IMR-90 (cell line): ENCODE results near the gene SAMHD1. TPM values are rescaled to one million over a fixed set of nuclear protein-coding genes. Genes with fewer than 3 reads are reported as not detected.

Experiments
- ATAC-seq: fragments of 200-7000 bp; cut with Tn5 transposase; 2 replicates; pipeline ENCODE4 v1.9.1; 2020; ENCODE audit warnings: low read depth, mild to moderate bottlenecking, moderate library complexity
- BruUV-seq: library from RNA; stranded (reverse); fragments of 400-500 nt; replicated peaks from 2 replicates; lab custom pipeline; 2021; lab: Mats Ljungman, UMichigan
- CTCF ChIA-PET: fragments of 300-600 bp; formaldehyde crosslinking; extraction: SDS; loops from one replicate; lab custom pipeline; 2021; ENCODE audit warnings: antibody characterized with exemption; lab: Yijun Ruan, JAX
- POLR2A ChIA-PET: fragments of 300-600 bp; sonication (Branson Sonifier 250); formaldehyde crosslinking; loops from one replicate; lab custom pipeline; 2022; ENCODE audit warnings: antibody characterized with exemption; ENCODE audit not compliant: unreplicated experiment; lab: Charles Lee
- DNase-seq: peaks from one replicate; pipeline ENCODE4 v3.0.0; 2013
- H2AFZ ChIP-seq: replicated peaks from 2 replicates; pipeline ENCODE3; 2013; ENCODE audit warnings: low read length, mild to moderate bottlenecking; ENCODE audit not compliant: poor library complexity
- H2AK5ac ChIP-seq: 2 replicates; pipeline ENCODE4 v1.6.1; 2013; ENCODE audit warnings: low read depth, low read length, inconsistent platforms
- H2AK9ac ChIP-seq: replicated peaks from 2 replicates; pipeline ENCODE3; 2013; ENCODE audit warnings: mild to moderate bottlenecking, low read depth, low read length, moderate library complexity; ENCODE audit not compliant: poor library complexity
- H2BK120ac ChIP-seq: 2 replicates; pipeline ENCODE4 v1.6.1; 2013; ENCODE audit warnings: low read depth, low read length, inconsistent platforms
- H2BK15ac ChIP-seq: 3 replicates; pipeline ENCODE4 v1.6.1; 2013; ENCODE audit warnings: low read depth, low read length, inconsistent platforms
- H2BK20ac ChIP-seq: 2 replicates; pipeline ENCODE4 v1.6.1; 2013; ENCODE audit warnings: low read depth, mild to moderate bottlenecking, inconsistent platforms, low read length, moderate library complexity
- H2BK5ac ChIP-seq: 2 replicates; pipeline ENCODE4 v1.6.1; 2013; ENCODE audit warnings: mild to moderate bottlenecking, low read depth, low read length, inconsistent platforms; ENCODE audit not compliant: poor library complexity, severe bottlenecking
- H3K14ac ChIP-seq: replicated peaks from 2 replicates; pipeline ENCODE4 v1.6.1; 2013; ENCODE audit warnings: low read depth, low read length, inconsistent platforms
- H3K18ac ChIP-seq: 2 replicates; pipeline ENCODE4 v1.6.1; 2013; ENCODE audit warnings: low read depth, low read length, control low read depth
- H3K23ac ChIP-seq: 2 replicates; pipeline ENCODE4 v1.6.1; 2013; ENCODE audit warnings: low read depth, low read length, inconsistent platforms
- H3K27ac ChIP-seq: 2 replicates; pipeline ENCODE4 v1.5.1; 2013; ENCODE audit warnings: mild to moderate bottlenecking, control low read depth, low read length; ENCODE audit not compliant: insufficient read depth
- H3K27me3 ChIP-seq: 2 replicates; pipeline ENCODE4 v1.6.1; 2013; ENCODE audit warnings: low read length; ENCODE audit not compliant: control insufficient read depth, insufficient read depth
- H3K36me3 ChIP-seq: 2 replicates; pipeline ENCODE4 v1.6.1; 2013; ENCODE audit warnings: low read length, mixed read lengths; ENCODE audit not compliant: control insufficient read depth, insufficient read depth
- H3K4ac ChIP-seq: 2 replicates; pipeline ENCODE4 v1.6.1; 2013; ENCODE audit warnings: low read depth, low read length, inconsistent platforms
- H3K4me1 ChIP-seq: 2 replicates; pipeline ENCODE4 v1.6.1; 2013; ENCODE audit warnings: low read length, mixed read lengths; ENCODE audit not compliant: control insufficient read depth, insufficient read depth
- H3K4me2 ChIP-seq: 2 replicates; pipeline ENCODE4 v1.6.1; 2013; ENCODE audit warnings: low read depth, mild to moderate bottlenecking, control low read depth, low read length, moderate library complexity
- H3K4me3 ChIP-seq: 2 replicates; pipeline ENCODE4 v1.5.1; 2013; ENCODE audit warnings: low read depth, mild to moderate bottlenecking, control low read depth, low read length, moderate library complexity; ENCODE audit not compliant: insufficient read depth
- H3K56ac ChIP-seq: 2 replicates; pipeline ENCODE4 v1.6.1; 2013; ENCODE audit warnings: low read length, inconsistent platforms; ENCODE audit not compliant: insufficient read depth; ENCODE audit errors: extremely low read depth
- H3K79me1 ChIP-seq, 2 experiments: 2 replicates each; pipeline ENCODE4 v1.6.1; 2013; ENCODE audit warnings: low read length in 2 of 2, inconsistent platforms in 1 of 2, low read depth in 1 of 2
- H3K9ac ChIP-seq: 2 replicates; pipeline ENCODE4 v1.6.1; 2013; ENCODE audit warnings: low read depth, low read length, control low read depth
- H3K9me1 ChIP-seq: 2 replicates; pipeline ENCODE4 v1.6.1; 2013; ENCODE audit warnings: low read length, inconsistent platforms; ENCODE audit not compliant: insufficient read depth
- H3K9me3 ChIP-seq: 2 replicates; pipeline ENCODE4 v1.6.1; 2013; ENCODE audit warnings: low read length; ENCODE audit not compliant: control insufficient read depth, insufficient read depth
- H4K20me1 ChIP-seq: 2 replicates; pipeline ENCODE4 v1.6.1; 2013; ENCODE audit warnings: low read length, inconsistent platforms; ENCODE audit not compliant: insufficient read depth
- H4K5ac ChIP-seq: 2 replicates; pipeline ENCODE4 v1.6.1; 2013; ENCODE audit warnings: mild to moderate bottlenecking, low read depth, low read length, control low read depth
- H4K8ac ChIP-seq, 2 experiments: 2 replicates each; pipeline ENCODE4 v1.6.1; 2013; ENCODE audit warnings: low read depth in 2 of 2, low read length in 2 of 2, control low read depth in 1 of 2, inconsistent platforms in 1 of 2
- H4K91ac ChIP-seq: 2 replicates; pipeline ENCODE4 v1.6.1; 2013; ENCODE audit warnings: low read depth, low read length, inconsistent platforms; ENCODE audit not compliant: insufficient read depth
- BHLHE40 ChIP-seq: fragments of 150-350 bp; IDR thresholded peaks from 2 replicates; pipeline ENCODE4 v1.6.1; 2016; ENCODE audit warnings: mild to moderate bottlenecking, low read depth, low read length
- CHD1 ChIP-seq: IDR thresholded peaks from 2 replicates; pipeline ENCODE4 v1.6.1; 2012; ENCODE audit warnings: low read depth, low read length, improper control_type of control experiment
- MAZ ChIP-seq: IDR thresholded peaks from 2 replicates; pipeline ENCODE4 v1.6.1; 2012; ENCODE audit warnings: low read depth, mild to moderate bottlenecking, low read length, improper control_type of control experiment, moderate library complexity, borderline replicate concordance
- MXI1 ChIP-seq: IDR thresholded peaks from 2 replicates; pipeline ENCODE4 v1.6.1; 2012; ENCODE audit warnings: low read depth, mild to moderate bottlenecking, low read length, moderate library complexity, borderline replicate concordance
- NFE2L2 ChIP-seq: fragments of 150-350 bp; IDR thresholded peaks from 2 replicates; pipeline ENCODE4 v1.6.1; 2016; ENCODE audit warnings: low read depth, mild to moderate bottlenecking, low read length
- POLR2A ChIP-seq: IDR thresholded peaks from 2 replicates; pipeline ENCODE4 v1.6.1; 2012; ENCODE audit warnings: mild to moderate bottlenecking, low read depth, low read length
- RAD21 ChIP-seq: IDR thresholded peaks from 2 replicates; pipeline ENCODE4 v1.6.1; 2012; ENCODE audit warnings: low read length, improper control_type of control experiment
- RCOR1 ChIP-seq: IDR thresholded peaks from 2 replicates; pipeline ENCODE4 v1.6.1; 2012; ENCODE audit warnings: mild to moderate bottlenecking, low read length, improper control_type of control experiment; ENCODE audit not compliant: insufficient replicate concordance
- RFX5 ChIP-seq: IDR thresholded peaks from 2 replicates; pipeline ENCODE4 v1.8.0; 2012; ENCODE audit warnings: low read depth, mild to moderate bottlenecking, low read length, moderate library complexity
- SMC3 ChIP-seq: fragments of 150-350 bp; IDR thresholded peaks from 2 replicates; pipeline ENCODE4 v1.6.1; 2016; ENCODE audit warnings: low read depth, mild to moderate bottlenecking, antibody characterized with exemption, low read length, moderate library complexity
- WGBS, 2 experiments: methylation state at CpG; one replicate each; pipeline versions ENCODE4 v1.1.5 to v1.1.7; 2013; ENCODE audit warnings: missing lambda C conversion rate in 2 of 2; ENCODE audit not compliant: insufficient read length in 1 of 2; ENCODE audit errors: extremely low coverage in 2 of 2; 5-methylcytosine and 5-hydroxymethylcytosine counted together
- dilution Hi-C: fragments of 300-500 bp; cut with HindIII; formaldehyde crosslinking; loops from one replicate; pipeline ENCODE4 v1.14.3; 2018; ENCODE audit warnings: low sequenced_read_pairs; ENCODE audit not compliant: unreplicated experiment
- in situ Hi-C: fragments of 300-500 bp; cut with MboI; formaldehyde crosslinking; loops from 3 replicates; pipeline ENCODE4 v1.14.3; 2019; ENCODE audit warnings: low sequenced_read_pairs, inconsistent platforms, mixed read lengths
- intact Hi-C: fragments of 100-400 bp; cut with micrococcal nuclease; formaldehyde crosslinking; loops from 2 replicates; pipeline ENCODE4 v1.10.0; 2022
- polyA plus RNA-seq, 3 experiments: library from polyadenylated mRNA; depleted of rRNA; stranded (reverse); fragments of >200 nt; gene quantifications; 2 replicates each; pipeline ENCODE4 v1.2.3, GENCODE V29; 2012; ENCODE audit warnings: low replicate concordance in 1 of 3
- total RNA-seq: library from RNA; depleted of rRNA; stranded (reverse); fragments of >200 nt; gene quantifications from 2 replicates; pipeline ENCODE4 v1.2.3, GENCODE V29; 2012
- TF ChIP-seq, protein P1 (sequence below): conservative IDR thresholded peaks from 2 replicates; pipeline ENCODE4 v1.5.1; 2012; ENCODE audit warnings: mild to moderate bottlenecking, low read depth, low read length, improper control_type of control experiment

Gene SAMHD1
- total and polyA plus RNA-seq, 2 of the 4 experiments (the other 2 are of a cell fraction): 6.3 to 14.9 TPM

GRCh38 chr20:36876473-36876833, 75.1 kb downstream of the SAMHD1 start:
- Histone ChIP-seq H2BK20ac (no peak overlapping the region), H3K79me1 (no peaks in the 10 kb centered on the region), H4K20me1 (no peaks in the 10 kb centered on the region), H3K23ac (no peak overlapping the region), H3K9me3 (no peaks in the 10 kb centered on the region), H3K27me3 (peaks cover 10% of the 10 kb centered on the region; the same call in 1 of the 2 replicates), H4K5ac (no peak overlapping the region), H2AK9ac (no peak overlapping the region), H3K4ac (no peak overlapping the region), H3K9me1 (no peaks in the 10 kb centered on the region), H3K4me1 (no peaks in the 10 kb centered on the region), H2BK15ac (no peak overlapping the region), H2BK5ac (no peak overlapping the region), H3K14ac (no peak overlapping the region), H4K91ac (no peak overlapping the region), H3K36me3 (no peaks in the 10 kb centered on the region), H2AK5ac (no peak overlapping the region), H3K4me3 (no peak overlapping the region), H2AFZ (no peak overlapping the region), H3K27ac (no peak overlapping the region), H3K4me2 (no peak overlapping the region), H3K18ac (no peak overlapping the region), H2BK120ac (no peak overlapping the region), H3K56ac (no peak overlapping the region), H3K9ac (no peak overlapping the region), H4K8ac (no peak overlapping the region)
- no peak for DNase-seq
- no CpG with 5 or more reads among the region's 3 CpGs for WGBS, 2 experiments
- intact Hi-C loops: no loop called here
- CTCF ChIA-PET: no interaction called here
- dilution Hi-C loops: no loop called here
- in situ Hi-C loops: no loop called here
- TF ChIP-seq SMC3: no peak
- TF ChIP-seq MAZ: no peak
- TF ChIP-seq, protein P1, sequence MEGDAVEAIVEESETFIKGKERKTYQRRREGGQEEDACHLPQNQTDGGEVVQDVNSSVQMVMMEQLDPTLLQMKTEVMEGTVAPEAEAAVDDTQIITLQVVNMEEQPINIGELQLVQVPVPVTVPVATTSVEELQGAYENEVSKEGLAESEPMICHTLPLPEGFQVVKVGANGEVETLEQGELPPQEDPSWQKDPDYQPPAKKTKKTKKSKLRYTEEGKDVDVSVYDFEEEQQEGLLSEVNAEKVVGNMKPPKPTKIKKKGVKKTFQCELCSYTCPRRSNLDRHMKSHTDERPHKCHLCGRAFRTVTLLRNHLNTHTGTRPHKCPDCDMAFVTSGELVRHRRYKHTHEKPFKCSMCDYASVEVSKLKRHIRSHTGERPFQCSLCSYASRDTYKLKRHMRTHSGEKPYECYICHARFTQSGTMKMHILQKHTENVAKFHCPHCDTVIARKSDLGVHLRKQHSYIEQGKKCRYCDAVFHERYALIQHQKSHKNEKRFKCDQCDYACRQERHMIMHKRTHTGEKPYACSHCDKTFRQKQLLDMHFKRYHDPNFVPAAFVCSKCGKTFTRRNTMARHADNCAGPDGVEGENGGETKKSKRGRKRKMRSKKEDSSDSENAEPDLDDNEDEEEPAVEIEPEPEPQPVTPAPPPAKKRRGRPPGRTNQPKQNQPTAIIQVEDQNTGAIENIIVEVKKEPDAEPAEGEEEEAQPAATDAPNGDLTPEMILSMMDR: no peak
- no peak for TF ChIP-seq CHD1
- TF ChIP-seq MXI1: no peak
- no peak for TF ChIP-seq POLR2A
- TF ChIP-seq NFE2L2: no peak
- TF ChIP-seq RFX5: no peak
- TF ChIP-seq BHLHE40: no peak
- TF ChIP-seq RAD21: no peak
- no peak for TF ChIP-seq RCOR1
- BruUV-seq: no TSS peak
- POLR2A ChIA-PET: interaction anchor here (0.8 kb wide), 1 partner anchor 9 kb away, joined by 15 read pairs; no protein-coding TSS in a partner anchor
- ATAC-seq: no peak
